HUES64 (cell line): ENCODE data around the gene SAG.

ENCODE experiments used
- H3K27ac ChIP-seq: 2 replicates; pipeline ENCODE4 v1.7.0; 2013; ENCODE audit warnings: low read depth, low read length, inconsistent platforms
- H3K27me3 ChIP-seq: 2 replicates; pipeline ENCODE4 v1.6.1; 2013; ENCODE audit warnings: mild to moderate bottlenecking, low read length; ENCODE audit not compliant: insufficient read depth
- H3K36me3 ChIP-seq: 2 replicates; pipeline ENCODE4 v1.6.1; 2013; ENCODE audit warnings: mild to moderate bottlenecking, low read length; ENCODE audit not compliant: insufficient read depth
- H3K4me1 ChIP-seq: 2 replicates; pipeline ENCODE4 v1.6.1; 2013; ENCODE audit warnings: mild to moderate bottlenecking, low read length, moderate library complexity; ENCODE audit not compliant: insufficient read depth
- H3K4me3 ChIP-seq: 2 replicates; pipeline ENCODE4 v1.5.1; 2013; ENCODE audit warnings: mild to moderate bottlenecking, low read length, moderate library complexity
- H3K9ac ChIP-seq: 2 replicates; pipeline ENCODE4 v1.6.1; 2013; ENCODE audit warnings: mild to moderate bottlenecking, low read depth, low read length
- H3K9me3 ChIP-seq: 2 replicates; pipeline ENCODE4 v1.6.1; 2013; ENCODE audit warnings: low read depth, low read length; ENCODE audit not compliant: insufficient read depth
- WGBS: fragments of 150-250, 120-280 bp; methylation state at CpG from one replicate; pipeline ENCODE4 v1.1.7; 2013; ENCODE audit warnings: missing lambda C conversion rate; 5-methylcytosine and 5-hydroxymethylcytosine counted together

Gene SAG

GRCh38 chr2:233289648-233290047 lies 18.0 kb upstream of the SAG start:
- no peaks in the 10 kb centered on the region for H3K9me3 ChIP-seq
- H3K4me1 ChIP-seq, result no peaks in the 10 kb centered on the region
- H3K36me3 ChIP-seq, result peaks cover 97% of the 10 kb centered on the region
- H3K4me3 ChIP-seq, result no peak overlapping the region
- H3K27ac ChIP-seq, result no peak overlapping the region
- 94% methylated on average over 12 of the region's 12 CpGs for WGBS
- H3K27me3 ChIP-seq, result no peaks in the 10 kb centered on the region
- no peak overlapping the region for H3K9ac ChIP-seq

DNA sequence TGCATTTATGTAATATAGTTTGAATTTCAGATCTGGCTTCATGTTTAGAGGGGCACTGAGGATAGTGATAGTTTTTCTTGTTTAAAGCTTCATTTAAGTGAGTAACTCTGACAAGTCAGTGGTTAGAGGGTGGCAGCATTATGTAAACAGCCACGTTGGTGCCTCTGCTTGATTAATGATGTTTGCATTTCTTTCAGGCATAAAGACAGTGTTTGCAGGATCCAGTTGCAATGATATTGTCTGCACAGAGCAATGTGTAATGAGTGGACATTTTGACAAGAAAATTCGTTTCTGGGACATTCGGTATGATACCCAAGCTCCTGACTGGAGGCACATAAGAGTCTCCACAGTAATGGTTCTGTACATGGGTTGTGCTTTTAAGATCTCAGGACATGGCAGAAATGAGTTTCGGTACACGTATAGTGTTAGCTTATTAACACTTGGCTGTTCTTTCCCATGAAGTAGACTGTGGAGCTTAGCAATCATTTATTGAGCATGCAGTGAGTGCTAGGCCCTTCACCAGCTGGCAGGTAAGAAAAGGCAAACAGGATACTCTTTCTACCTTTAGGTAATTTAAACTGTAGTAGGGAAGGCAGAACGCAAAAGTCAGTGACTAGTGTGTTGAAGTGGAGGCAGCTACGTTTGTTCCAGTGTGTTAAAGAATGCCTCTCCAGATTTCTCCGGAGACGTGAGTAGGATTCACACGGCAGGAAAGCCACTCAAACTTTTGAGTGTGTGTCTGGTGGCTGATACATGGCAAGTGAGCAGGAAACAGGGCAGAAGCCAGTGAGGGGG lies 17.4 kb upstream of the SAG start:
- peaks cover 97% of the 10 kb centered on the region for H3K36me3 ChIP-seq
- no peaks in the 10 kb centered on the region for H3K9me3 ChIP-seq
- no peak overlapping the region for H3K4me3 ChIP-seq
- no peak overlapping the region for H3K27ac ChIP-seq
- H3K9ac ChIP-seq, result no peak overlapping the region
- WGBS, result 94% methylated on average over 10 of the region's 10 CpGs
- H3K27me3 ChIP-seq, result no peaks in the 10 kb centered on the region
- no peaks in the 10 kb centered on the region for H3K4me1 ChIP-seq

DNA sequence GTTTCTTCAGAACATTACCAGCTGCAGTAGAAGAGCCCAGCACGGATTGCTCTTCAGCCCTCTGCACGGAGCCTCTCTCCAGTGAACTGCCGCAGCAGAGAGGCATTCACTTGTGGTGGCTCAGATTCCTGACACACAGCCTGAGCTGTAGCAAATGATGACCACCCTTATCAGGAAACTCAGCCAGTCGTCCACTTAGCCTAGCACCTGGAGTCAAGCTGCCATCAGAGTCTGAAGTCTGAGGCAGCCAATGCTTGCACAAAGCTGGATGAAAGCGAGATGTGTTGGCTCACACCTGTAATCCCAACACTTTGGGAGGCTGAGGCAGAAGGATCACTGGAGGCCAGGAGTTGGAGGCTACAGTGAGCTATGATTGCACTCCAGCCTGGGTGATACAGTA lies 11.7 kb upstream of the SAG start:
- H3K4me1 ChIP-seq, result no peaks in the 10 kb centered on the region
- 91% methylated on average over 5 of the region's 5 CpGs for WGBS
- H3K9ac ChIP-seq, result no peak overlapping the region
- no peak overlapping the region for H3K4me3 ChIP-seq
- H3K9me3 ChIP-seq, result no peaks in the 10 kb centered on the region
- no peak overlapping the region for H3K27ac ChIP-seq
- peaks cover 55% of the 10 kb centered on the region for H3K36me3 ChIP-seq
- H3K27me3 ChIP-seq, result no peaks in the 10 kb centered on the region

DNA sequence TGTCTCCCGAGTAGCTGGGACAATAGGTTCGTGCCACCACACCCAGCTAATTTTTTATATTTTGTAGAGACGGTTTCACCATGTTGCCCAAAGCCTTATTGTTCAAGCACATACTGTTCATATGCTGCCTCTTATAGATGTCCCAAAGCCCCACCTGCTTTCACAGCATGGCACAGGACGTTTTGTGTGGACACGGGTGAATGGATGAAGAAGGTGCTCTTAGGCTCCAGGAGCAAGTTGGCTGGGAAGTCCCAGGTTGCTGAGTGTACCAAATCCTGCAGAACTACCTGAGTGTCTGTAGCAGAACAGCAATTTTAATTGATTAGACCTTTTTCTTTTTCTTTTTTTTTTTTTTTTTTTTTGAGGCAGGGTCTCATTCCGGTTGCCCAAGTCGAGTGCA lies 10.5 kb upstream of the SAG start:
- H3K27me3 ChIP-seq, result no peaks in the 10 kb centered on the region
- H3K4me3 ChIP-seq, result no peak overlapping the region
- H3K4me1 ChIP-seq, result no peaks in the 10 kb centered on the region
- 97% methylated on average over 7 of the region's 7 CpGs for whole genome bisulfite sequencing
- peaks cover 43% of the 10 kb centered on the region for H3K36me3 ChIP-seq
- H3K27ac ChIP-seq, result no peak overlapping the region
- no peak overlapping the region for H3K9ac ChIP-seq
- H3K9me3 ChIP-seq, result no peaks in the 10 kb centered on the region

GRCh38 chr2:233300401-233300800 lies 7.2 kb upstream of the SAG start:
- peaks cover 10% of the 10 kb centered on the region for H3K36me3 ChIP-seq
- H3K9ac ChIP-seq, result no peak overlapping the region
- H3K27me3 ChIP-seq, result no peaks in the 10 kb centered on the region
- no peaks in the 10 kb centered on the region for H3K4me1 ChIP-seq
- no peaks in the 10 kb centered on the region for H3K9me3 ChIP-seq
- no peak overlapping the region for H3K4me3 ChIP-seq
- no peak overlapping the region for H3K27ac ChIP-seq
- WGBS, result 88% methylated on average over 4 of the region's 4 CpGs

- H3K4me3 ChIP-seq, result no peak overlapping the region
- 86% methylated on average over 1 of the region's 2 CpGs for WGBS
- H3K27me3 ChIP-seq, result no peaks in the 10 kb centered on the region
- H3K9ac ChIP-seq, result no peak overlapping the region
- H3K27ac ChIP-seq, result no peak overlapping the region
- peaks cover 2% of the 10 kb centered on the region for H3K36me3 ChIP-seq
- no peaks in the 10 kb centered on the region for H3K9me3 ChIP-seq
- no peaks in the 10 kb centered on the region for H3K4me1 ChIP-seq
These were observed 6.4 kb upstream of the SAG start for GRCh38 chr2:233301248-233301647.

GRCh38 chr2:233301811-233302210 lies 5.8 kb upstream of the SAG start:
- WGBS, result 63% methylated on average over 4 of the region's 6 CpGs
- Histone ChIP-seq H3K9ac (no peak overlapping the region), H3K36me3 (no peaks in the 10 kb centered on the region), H3K27me3 (no peaks in the 10 kb centered on the region), H3K4me1 (no peaks in the 10 kb centered on the region), H3K4me3 (no peak overlapping the region), H3K27ac (no peak overlapping the region), H3K9me3 (no peaks in the 10 kb centered on the region)

- H3K36me3 ChIP-seq, result no peaks in the 10 kb centered on the region
- no peak overlapping the region for H3K27ac ChIP-seq
- no peaks in the 10 kb centered on the region for H3K9me3 ChIP-seq
- H3K4me1 ChIP-seq, result no peaks in the 10 kb centered on the region
- H3K27me3 ChIP-seq, result no peaks in the 10 kb centered on the region
- no peak overlapping the region for H3K4me3 ChIP-seq
- WGBS, result 68% methylated on average over 3 of the region's 3 CpGs
- H3K9ac ChIP-seq, result no peak overlapping the region
These were observed 4.4 kb upstream of the SAG start for GRCh38 chr2:233303252-233303651.

DNA sequence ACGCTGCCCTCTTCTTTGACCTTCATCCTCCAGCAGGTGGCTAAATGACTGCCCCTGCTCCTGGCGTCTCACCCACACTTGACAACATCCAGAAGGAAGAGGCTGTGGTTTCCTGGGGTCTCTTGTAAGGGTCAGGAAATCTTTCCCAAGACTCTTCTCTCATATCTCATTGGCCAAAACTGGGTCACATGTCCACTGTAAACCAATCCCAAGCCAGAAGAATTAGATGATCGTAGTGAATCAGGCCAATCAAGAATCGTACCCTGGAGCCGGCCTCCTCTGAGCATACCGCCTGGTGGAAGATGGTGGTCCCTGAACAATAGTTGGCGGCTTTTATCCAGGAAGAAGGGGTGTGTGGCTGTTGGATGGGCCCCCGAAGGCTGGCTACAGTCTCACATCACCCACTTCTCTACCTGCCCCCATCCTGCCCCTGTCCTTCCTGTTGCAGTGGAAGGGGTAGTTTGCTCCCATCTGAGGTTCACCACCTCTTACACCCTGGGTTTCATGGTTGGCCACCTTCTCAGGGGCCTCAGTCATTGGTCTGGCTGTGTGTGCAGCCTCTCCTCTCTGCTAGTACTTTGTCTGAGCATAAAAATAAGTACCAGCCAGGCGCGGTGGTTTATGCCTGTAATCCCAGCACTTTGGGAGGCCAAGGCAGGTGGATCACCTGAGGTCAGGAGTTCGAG lies 3.8 kb downstream of the SAG start:
- H3K9ac ChIP-seq, result no peak overlapping the region
- no peaks in the 10 kb centered on the region for H3K27me3 ChIP-seq
- H3K9me3 ChIP-seq, result no peaks in the 10 kb centered on the region
- no peak overlapping the region for H3K4me3 ChIP-seq
- H3K36me3 ChIP-seq, result no peaks in the 10 kb centered on the region
- no peaks in the 10 kb centered on the region for H3K4me1 ChIP-seq
- 93% methylated on average over 10 of the region's 11 CpGs for WGBS
- no peak overlapping the region for H3K27ac ChIP-seq

DNA sequence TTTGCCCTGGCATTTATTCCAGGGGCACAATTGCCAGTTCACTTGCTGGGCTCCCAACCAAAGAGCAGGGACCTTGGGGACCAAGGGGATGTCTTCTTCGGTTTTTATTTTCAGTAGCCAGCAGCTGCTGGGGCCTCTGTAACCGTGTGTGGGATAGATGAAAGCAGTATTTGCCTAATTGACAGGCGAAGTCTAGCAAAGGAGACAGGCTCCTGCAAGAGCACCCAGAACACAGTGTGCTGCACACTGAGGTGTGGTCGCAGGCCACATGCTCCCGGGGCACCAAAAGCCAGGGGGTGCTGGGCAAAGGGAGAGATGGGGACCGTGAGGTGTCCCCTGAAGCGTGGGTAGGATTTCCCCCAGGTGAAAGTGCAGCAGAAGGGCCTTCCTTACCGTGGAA lies 5.3 kb downstream of the SAG start:
- Histone ChIP-seq H3K9me3 (no peaks in the 10 kb centered on the region), H3K27ac (no peak overlapping the region), H3K9ac (no peak overlapping the region), H3K4me1 (no peaks in the 10 kb centered on the region), H3K27me3 (no peaks in the 10 kb centered on the region), H3K36me3 (no peaks in the 10 kb centered on the region), H3K4me3 (no peak overlapping the region)
- 88% methylated on average over 8 of the region's 8 CpGs for WGBS

- H3K4me1 ChIP-seq, result no peaks in the 10 kb centered on the region
- H3K4me3 ChIP-seq, result no peak overlapping the region
- no peak overlapping the region for H3K9ac ChIP-seq
- H3K27me3 ChIP-seq, result peaks cover 5% of the 10 kb centered on the region; the same call in 1 of the 2 replicates
- H3K27ac ChIP-seq, result no peak overlapping the region
- WGBS, result 96% methylated on average over 20 of the region's 20 CpGs
- H3K36me3 ChIP-seq, result no peaks in the 10 kb centered on the region
- H3K9me3 ChIP-seq, result no peaks in the 10 kb centered on the region
These were observed 6.7 kb downstream of the SAG start for GRCh38 chr2:233314180-233314925.
